Lung (tissue), 12 donors: Measurements from ENCODE around the gene EMILIN1. TPM values are rescaled to one million over a fixed set of nuclear protein-coding genes. Genes with fewer than 3 reads are reported as not detected.

ENCODE experiments used
- ATAC-seq: fragments of 200-7000 bp; cut with Tn5 transposase; one replicate; pipeline ENCODE4 v1.9.1; 2020; ENCODE audit warnings: moderate number of reproducible peaks; ENCODE audit not compliant: insufficient read depth, low FRiP score
- DNase-seq, 3 donors: peaks; one replicate each; pipeline ENCODE4 v3.0.0-alpha.2; 2013 to 2017
- H3K27ac ChIP-seq, 2 donors: one replicate each; pipeline ENCODE4 v1.5.1; 2013; ENCODE audit warnings: mild to moderate bottlenecking in 2 of 2, moderate library complexity in 2 of 2, control low read depth in 1 of 2, inconsistent platforms in 1 of 2, low read depth in 1 of 2, low read length in 1 of 2
- H3K27me3 ChIP-seq, 3 donors: one replicate each; pipeline ENCODE4 v1.5.1; 2013; ENCODE audit warnings: low read length in 2 of 3; ENCODE audit not compliant: control insufficient read depth in 3 of 3, insufficient read depth in 3 of 3
- H3K36me3 ChIP-seq, 4 donors: one replicate each; pipeline ENCODE4 v1.5.1; 2013; ENCODE audit warnings: low read length in 4 of 4, mild to moderate bottlenecking in 1 of 4, moderate library complexity in 1 of 4; ENCODE audit not compliant: control insufficient read depth in 4 of 4, insufficient read depth in 4 of 4
- H3K4me1 ChIP-seq, 5 donors: one replicate each; pipeline ENCODE4 v1.5.1; 2013; ENCODE audit warnings: low read length in 5 of 5, mild to moderate bottlenecking in 2 of 5, moderate library complexity in 1 of 5; ENCODE audit not compliant: control insufficient read depth in 5 of 5, insufficient read depth in 5 of 5
- H3K4me3 ChIP-seq: one replicate; pipeline ENCODE4 v1.5.1; 2013; ENCODE audit warnings: mild to moderate bottlenecking, control low read depth, moderate library complexity
- H3K9ac ChIP-seq, 2 donors: one replicate each; pipeline ENCODE4 v1.5.1; 2013; ENCODE audit warnings: low read length in 2 of 2, control low read depth in 1 of 2; ENCODE audit not compliant: insufficient read depth in 1 of 2
- H3K9me3 ChIP-seq, 4 donors: one replicate each; pipeline ENCODE4 v1.5.1; 2013; ENCODE audit warnings: low read length in 3 of 4, mild to moderate bottlenecking in 1 of 4, moderate library complexity in 1 of 4; ENCODE audit not compliant: control insufficient read depth in 4 of 4, insufficient read depth in 3 of 4
- CTCF ChIP-seq: IDR thresholded peaks from 2 replicates; pipeline ENCODE4 v1.5.1; 2012; ENCODE audit warnings: mild to moderate bottlenecking; ENCODE audit errors: control extremely low read depth, extremely low read depth
- WGBS, 2 donors: extraction: QIAGEN DNeasy Blood & Tissue Kit; methylation state at CpG; one replicate each; pipeline ENCODE4 v1.1.7; 2013; 5-methylcytosine and 5-hydroxymethylcytosine counted together
- polyA plus RNA-seq, 2 donors: library from polyadenylated mRNA; stranded (reverse); fragments of 200-250 nt; gene quantifications; one replicate each; pipeline ENCODE4 v1.2.1, GENCODE V29; 2013
- total RNA-seq, 2 donors: library from RNA; depleted of rRNA in 1 of 2; stranded (reverse); fragments of >200 nt in 1 of 2; gene quantifications; one replicate each; pipeline ENCODE4 v1.2.1, GENCODE V29; 2014 to 2021
- donor health status: control.
- donor health status: control.
- donor health status: Bipolar disorder and iron deficiency.
- donor health status: healthy.
- donor health status: DM: yes; HTN: yes; CAD: no.

The EMILIN1 gene
- total and polyA plus RNA-seq, 4 donors = 74.1 to 163 (median 93.5) TPM

GRCh38 chr2:27086090-27086723, 7.8 kb downstream of the EMILIN1 start:
- H3K4me1 ChIP-seq = peaks cover 0 to 46% (median 4%) of the 10 kb centered on the region in 5 donors
- WGBS, 2 donors = 0% methylated on average over 66 to 81 of the region's 81 CpGs

GRCh38 chr2:27086724-27087593, 8.5 kb downstream of the EMILIN1 start, which contains the start of gene KHK:
Gene KHK, plus strand, starts transcription at chr2:27086772. Its CDS starts 488 bp downstream, at chr2:27087260.
- Histone ChIP-seq H3K9me3 (no peaks in the 10 kb centered on the region), H3K27me3 (no peaks in the 10 kb centered on the region), H3K4me3 (peak within 1 kb of the TSS; percentile 57), H3K9ac (no peak within 1 kb of the TSS), H3K36me3 (peaks cover 0 to 26% (median 6%) of the 10 kb centered on the region in 4 donors), H3K27ac (peak within 1 kb of the TSS; percentile 92), H3K4me1 (peaks cover 0 to 39% (median 0%) of the 10 kb centered on the region in 5 donors)
- TF ChIP-seq CTCF = no peak
- 12 to 13% methylated on average over 54 of the region's 54 CpGs for WGBS, 2 donors
- ATAC-seq = no peak
- peak in 1 of 3 donors; percentile 52 for DNase-seq

More at GRCh38 chr2:27086090-27086723, 7.8 kb downstream of the EMILIN1 start:
- peak overlapping the region; percentile 57 for H3K4me3 ChIP-seq
- no peaks in the 10 kb centered on the region for H3K27me3 ChIP-seq
- no peak overlapping the region for H3K9ac ChIP-seq
- DNase-seq = peak; percentile 95 to 98 (median 98)
- peaks cover 0 to 34% (median 7%) of the 10 kb centered on the region in 4 donors for H3K36me3 ChIP-seq
- TF ChIP-seq CTCF = peak; percentile 96
- H3K27ac ChIP-seq = peak overlapping the region; percentile 92
- peak; percentile 89 for ATAC-seq
- H3K9me3 ChIP-seq = no peaks in the 10 kb centered on the region

- ATAC-seq (no peak), DNase-seq (no peak)
- peaks cover 0 to 21% (median 6%) of the 10 kb centered on the region in 4 donors for H3K36me3 ChIP-seq
- no peaks in the 10 kb centered on the region for H3K9me3 ChIP-seq
- H3K9ac ChIP-seq = no peak overlapping the region
- no peak for TF ChIP-seq CTCF
- peaks cover 0 to 33% (median 0%) of the 10 kb centered on the region in 5 donors for H3K4me1 ChIP-seq
- H3K27me3 ChIP-seq = no peaks in the 10 kb centered on the region
- WGBS, 2 donors = 91% methylated on average over 5 of the region's 5 CpGs
- H3K27ac ChIP-seq = no peak overlapping the region
- no peak overlapping the region for H3K4me3 ChIP-seq
Measured at GRCh38 chr2:27087823-27088410, 9.5 kb downstream of the EMILIN1 start.
